Measurements from ENCODE around the gene CMIP. TPM values are rescaled to one million over a fixed set of nuclear protein-coding genes. Genes with fewer than 3 reads are reported as not detected.

CMIP gene
- total RNA-seq, 1 donor from 2014 or later = 163 TPM

DNA sequence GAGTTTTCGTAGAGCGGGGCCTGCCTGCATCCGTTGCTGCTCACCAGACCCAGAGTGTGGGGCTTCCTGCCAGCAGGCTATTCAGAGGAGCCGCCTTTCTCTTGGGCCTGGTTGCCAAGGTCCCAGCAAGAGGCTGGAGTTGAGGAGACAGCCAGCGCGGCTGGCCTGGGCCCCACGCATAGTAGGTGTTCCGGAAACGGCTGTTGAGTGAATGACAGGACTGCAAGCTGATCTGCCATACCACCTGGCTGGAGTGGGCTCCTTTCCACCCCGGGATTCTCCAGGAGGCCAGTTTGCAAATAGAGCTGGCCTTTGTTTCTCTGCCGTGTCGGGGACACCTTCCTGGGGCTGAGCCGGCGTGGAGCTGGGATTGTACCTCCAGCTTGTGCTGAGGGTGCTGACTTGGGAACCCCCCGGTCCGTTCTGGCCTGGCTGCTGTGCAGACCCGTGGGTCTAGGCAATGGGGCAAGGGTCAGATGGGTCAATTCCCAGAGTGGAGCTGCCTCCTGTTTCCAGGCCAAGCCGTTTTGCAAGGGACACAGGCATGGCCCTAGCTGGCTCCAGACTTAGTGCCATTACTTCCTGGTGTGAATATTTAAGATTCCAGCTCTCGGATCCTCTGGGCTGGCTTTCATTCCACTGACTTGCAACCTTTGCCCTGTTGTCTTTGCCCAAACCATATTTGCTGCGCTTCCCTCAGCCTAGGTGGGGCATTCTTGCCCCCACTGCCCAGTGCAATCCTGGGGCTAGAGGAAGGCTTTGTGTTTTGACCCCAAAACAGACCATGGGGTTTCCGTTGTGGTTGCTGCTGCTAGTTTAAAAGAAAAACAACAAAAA lies 68.8 kb downstream of the CMIP start:
- no peak for DNase-seq
- no peak overlapping the region for H3K4me3 Mint-ChIP-seq (ENCODE audit: unreplicated experiment)
- peaks cover 19% of the 10 kb centered on the region for H3K27me3 Mint-ChIP-seq (ENCODE audit: unreplicated experiment)
- H3K36me3 Mint-ChIP-seq (ENCODE audit: unreplicated experiment) = no peaks in the 10 kb centered on the region
- no peak overlapping the region for H3K27ac Mint-ChIP-seq (ENCODE audit: unreplicated experiment)
- peaks cover 18% of the 10 kb centered on the region for H3K9me3 Mint-ChIP-seq (ENCODE audit: unreplicated experiment)
- TF ChIP-seq, protein P1, sequence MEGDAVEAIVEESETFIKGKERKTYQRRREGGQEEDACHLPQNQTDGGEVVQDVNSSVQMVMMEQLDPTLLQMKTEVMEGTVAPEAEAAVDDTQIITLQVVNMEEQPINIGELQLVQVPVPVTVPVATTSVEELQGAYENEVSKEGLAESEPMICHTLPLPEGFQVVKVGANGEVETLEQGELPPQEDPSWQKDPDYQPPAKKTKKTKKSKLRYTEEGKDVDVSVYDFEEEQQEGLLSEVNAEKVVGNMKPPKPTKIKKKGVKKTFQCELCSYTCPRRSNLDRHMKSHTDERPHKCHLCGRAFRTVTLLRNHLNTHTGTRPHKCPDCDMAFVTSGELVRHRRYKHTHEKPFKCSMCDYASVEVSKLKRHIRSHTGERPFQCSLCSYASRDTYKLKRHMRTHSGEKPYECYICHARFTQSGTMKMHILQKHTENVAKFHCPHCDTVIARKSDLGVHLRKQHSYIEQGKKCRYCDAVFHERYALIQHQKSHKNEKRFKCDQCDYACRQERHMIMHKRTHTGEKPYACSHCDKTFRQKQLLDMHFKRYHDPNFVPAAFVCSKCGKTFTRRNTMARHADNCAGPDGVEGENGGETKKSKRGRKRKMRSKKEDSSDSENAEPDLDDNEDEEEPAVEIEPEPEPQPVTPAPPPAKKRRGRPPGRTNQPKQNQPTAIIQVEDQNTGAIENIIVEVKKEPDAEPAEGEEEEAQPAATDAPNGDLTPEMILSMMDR (IDR thresholded peaks at IDR 0.05; ENCODE audit: partially characterized antibody, unreplicated experiment) = no peak
- peaks cover 30% of the 10 kb centered on the region for H3K4me1 Mint-ChIP-seq (ENCODE audit: low read depth, unreplicated experiment)

DNA sequence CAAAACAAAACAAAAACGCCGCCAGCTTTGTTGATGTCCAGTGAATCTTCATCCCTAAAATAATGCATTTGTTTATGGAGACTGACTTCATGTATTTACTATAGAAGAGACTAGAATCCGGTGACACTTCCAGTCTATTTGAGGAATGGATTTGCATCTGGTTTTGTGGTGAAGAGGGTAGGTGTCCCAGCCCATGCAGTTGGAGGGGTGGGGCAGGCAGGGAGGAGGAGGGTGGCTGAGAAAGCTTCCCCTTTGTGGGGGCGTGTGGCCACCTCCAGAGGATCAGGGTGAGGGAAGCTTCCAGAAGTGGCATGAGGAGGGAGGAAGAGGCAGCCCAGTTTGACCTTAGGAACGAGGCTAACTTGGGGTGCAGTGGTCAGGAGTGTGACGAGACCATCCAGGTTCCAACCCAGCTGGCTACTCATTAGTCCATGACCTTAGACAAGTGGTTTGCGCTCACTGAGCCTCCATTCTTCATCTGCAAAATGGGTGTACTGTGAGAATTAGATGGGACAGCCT lies 69.5 kb downstream of the CMIP start:
- no peak for DNase-seq
- H3K9me3 Mint-ChIP-seq (ENCODE audit: unreplicated experiment) = peaks cover 18% of the 10 kb centered on the region
- no peaks in the 10 kb centered on the region for H3K36me3 Mint-ChIP-seq (ENCODE audit: unreplicated experiment)
- H3K27me3 Mint-ChIP-seq (ENCODE audit: unreplicated experiment) = peaks cover 19% of the 10 kb centered on the region
- H3K4me3 Mint-ChIP-seq (ENCODE audit: unreplicated experiment) = no peak overlapping the region
- peaks cover 28% of the 10 kb centered on the region for H3K4me1 Mint-ChIP-seq (ENCODE audit: low read depth, unreplicated experiment)
- TF ChIP-seq, protein P1 (IDR thresholded peaks at IDR 0.05; ENCODE audit: partially characterized antibody, unreplicated experiment) = no peak
- peak overlapping the region; percentile 83 for H3K27ac Mint-ChIP-seq (ENCODE audit: unreplicated experiment)

DNA sequence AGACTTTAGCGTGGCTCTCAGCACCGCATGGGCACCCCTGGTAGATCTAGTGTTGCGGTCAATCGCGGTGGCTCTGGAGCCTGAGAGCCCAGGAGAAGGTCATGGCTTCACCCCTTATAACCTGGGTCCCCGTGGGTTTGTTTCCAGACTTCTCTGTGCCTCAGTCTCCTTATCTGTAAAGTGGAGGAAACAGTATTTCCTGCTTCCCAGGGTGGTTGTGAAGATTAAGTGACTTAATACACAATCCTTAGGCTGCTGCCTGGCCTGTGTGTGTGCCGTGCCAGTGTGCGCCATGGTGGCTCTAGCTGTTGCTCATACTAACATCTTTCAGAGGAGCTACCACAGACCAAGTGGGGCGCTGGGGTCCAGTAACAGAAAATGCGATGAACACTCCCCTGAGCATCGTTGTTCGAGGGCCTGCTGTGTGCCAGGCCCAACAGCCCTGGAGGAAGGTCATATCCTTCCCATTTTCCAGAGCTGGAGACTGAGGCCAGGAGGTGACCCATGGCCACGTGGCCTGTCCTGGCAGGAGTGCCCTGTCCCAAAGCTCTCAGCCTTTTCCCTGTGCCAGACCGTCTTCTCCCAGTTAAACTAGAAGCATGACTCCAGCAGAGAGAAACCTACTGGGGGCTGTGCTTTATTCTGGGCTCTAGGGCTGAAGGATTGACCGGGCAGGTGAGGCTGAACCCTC lies 70.1 kb downstream of the CMIP start:
- no peak for DNase-seq
- Mint-ChIP-seq H3K36me3 (ENCODE audit: unreplicated experiment) (no peaks in the 10 kb centered on the region), H3K9me3 (ENCODE audit: unreplicated experiment) (peaks cover 18% of the 10 kb centered on the region)

DNA sequence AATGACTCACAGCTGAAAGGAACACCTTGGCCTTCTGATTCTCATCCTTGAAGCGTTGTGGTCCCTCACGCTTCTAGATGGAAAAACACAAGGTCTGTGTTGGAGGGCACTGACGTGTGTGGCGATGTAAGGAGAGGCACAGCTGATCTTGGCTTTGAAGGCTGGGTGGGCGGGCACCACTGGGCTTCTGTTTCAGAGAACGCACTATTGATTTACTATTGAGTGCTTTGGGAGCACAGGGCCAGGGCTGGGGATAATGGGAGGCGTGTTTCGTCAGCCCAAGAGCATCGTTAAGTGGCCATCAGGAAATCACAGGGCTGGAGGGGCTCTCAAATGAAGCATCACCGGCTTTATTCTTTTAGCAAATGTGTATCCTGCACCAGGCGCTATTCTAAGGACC lies 70.7 kb downstream of the CMIP start:
- Mint-ChIP-seq H3K4me3 (ENCODE audit: unreplicated experiment) (peak overlapping the region; percentile 76), H3K27me3 (ENCODE audit: unreplicated experiment) (peaks cover 19% of the 10 kb centered on the region), H3K9me3 (ENCODE audit: unreplicated experiment) (peaks cover 16% of the 10 kb centered on the region), H3K4me1 (ENCODE audit: low read depth, unreplicated experiment) (peaks cover 21% of the 10 kb centered on the region), H3K36me3 (ENCODE audit: unreplicated experiment) (no peaks in the 10 kb centered on the region), H3K27ac (ENCODE audit: unreplicated experiment) (peak overlapping the region; percentile 91)
- peak; percentile 78 for DNase-seq
- TF ChIP-seq, protein P1 (IDR thresholded peaks at IDR 0.05; ENCODE audit: partially characterized antibody, unreplicated experiment) = no peak

More for the DNA sequence above, 70.1 kb downstream of the CMIP start:
- Mint-ChIP-seq H3K4me3 (ENCODE audit: unreplicated experiment) (peak overlapping the region; percentile 76), H3K27me3 (ENCODE audit: unreplicated experiment) (peaks cover 19% of the 10 kb centered on the region), H3K4me1 (ENCODE audit: low read depth, unreplicated experiment) (peaks cover 24% of the 10 kb centered on the region), H3K27ac (ENCODE audit: unreplicated experiment) (peak overlapping the region; percentile 83)
- TF ChIP-seq, protein P1 (IDR thresholded peaks at IDR 0.05; ENCODE audit: partially characterized antibody, unreplicated experiment) = no peak

Measured in glutamatergic neuron (in vitro differentiated cells).